Body of pancreas (tissue), 4 donors: ENCODE measurements around the gene ARID5A.

ENCODE experiments used
- POLR2A ChIP-seq, 3 donors: fragments of 450-650 bp; IDR thresholded peaks; one replicate each; pipeline ENCODE4 v1.6.1; 2016; ENCODE audit warnings: antibody characterized with exemption in 3 of 3, mild to moderate bottlenecking in 2 of 3
- TF ChIP-seq, protein P1 (sequence below), 7 experiments: fragments of 450-650 bp in 4 of 7; fragments of 200-600 bp in 3 of 7; sonication (generic) in 3 of 7; IDR thresholded peaks; one replicate each; pipeline ENCODE4 v1.5.1; 2016 to 2019; ENCODE audit warnings: antibody characterized with exemption in 7 of 7

DNA sequence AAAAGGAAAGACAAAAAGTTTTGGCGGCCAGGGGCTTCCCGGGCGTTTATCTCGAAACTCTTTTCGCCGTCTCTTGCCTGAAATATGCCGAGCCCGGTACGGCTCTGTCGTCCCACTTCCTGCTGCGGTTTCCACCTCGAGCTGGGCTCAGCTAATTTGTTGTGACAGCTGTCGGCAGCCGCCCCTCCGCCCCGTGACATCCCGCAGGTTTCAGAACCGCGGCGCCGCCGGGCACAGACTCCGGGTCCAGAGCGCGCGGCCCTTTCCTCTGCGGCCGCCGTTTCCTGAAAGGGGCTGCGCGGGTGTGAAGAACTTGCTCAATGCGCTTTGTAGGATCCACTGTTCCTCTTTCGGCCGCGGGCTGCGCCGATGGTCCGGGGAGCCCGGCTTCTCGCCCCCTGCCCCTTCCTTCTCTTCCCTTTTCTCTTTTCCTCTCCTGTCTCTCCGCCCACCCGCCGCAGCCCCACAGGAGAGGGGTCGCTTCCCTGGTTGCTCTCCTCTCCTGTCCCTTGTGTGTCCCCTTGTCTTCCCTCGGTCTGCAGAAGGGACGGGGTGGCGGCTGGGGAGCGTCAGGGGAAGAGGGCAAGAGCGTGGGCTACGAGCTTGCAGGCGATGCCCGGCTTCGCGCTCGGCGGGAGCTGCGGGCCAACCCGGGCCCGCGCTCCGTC lies 648 bp downstream of the ARID5A start:
- TF ChIP-seq, protein P1, sequence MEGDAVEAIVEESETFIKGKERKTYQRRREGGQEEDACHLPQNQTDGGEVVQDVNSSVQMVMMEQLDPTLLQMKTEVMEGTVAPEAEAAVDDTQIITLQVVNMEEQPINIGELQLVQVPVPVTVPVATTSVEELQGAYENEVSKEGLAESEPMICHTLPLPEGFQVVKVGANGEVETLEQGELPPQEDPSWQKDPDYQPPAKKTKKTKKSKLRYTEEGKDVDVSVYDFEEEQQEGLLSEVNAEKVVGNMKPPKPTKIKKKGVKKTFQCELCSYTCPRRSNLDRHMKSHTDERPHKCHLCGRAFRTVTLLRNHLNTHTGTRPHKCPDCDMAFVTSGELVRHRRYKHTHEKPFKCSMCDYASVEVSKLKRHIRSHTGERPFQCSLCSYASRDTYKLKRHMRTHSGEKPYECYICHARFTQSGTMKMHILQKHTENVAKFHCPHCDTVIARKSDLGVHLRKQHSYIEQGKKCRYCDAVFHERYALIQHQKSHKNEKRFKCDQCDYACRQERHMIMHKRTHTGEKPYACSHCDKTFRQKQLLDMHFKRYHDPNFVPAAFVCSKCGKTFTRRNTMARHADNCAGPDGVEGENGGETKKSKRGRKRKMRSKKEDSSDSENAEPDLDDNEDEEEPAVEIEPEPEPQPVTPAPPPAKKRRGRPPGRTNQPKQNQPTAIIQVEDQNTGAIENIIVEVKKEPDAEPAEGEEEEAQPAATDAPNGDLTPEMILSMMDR (IDR thresholded peaks at IDR 0.05), result no peak
- TF ChIP-seq POLR2A (IDR thresholded peaks at IDR 0.05), result peak in 2 of 3 donors; percentile 44 to 47
